Measurements from ENCODE around the gene PPP6R2. TPM values are rescaled to one million over a fixed set of nuclear protein-coding genes. Genes with fewer than 3 reads are reported as not detected.

The PPP6R2 gene
- total RNA-seq, 2 donors from 2014 or later = 58.7 to 81.2 TPM

GRCh38 chr22:50317178-50317577 is 25.9 kb upstream of the PPP6R2 start:
- H3K9ac ChIP-seq (ENCODE audit: extremely low read depth, low read length, poor library complexity, severe bottlenecking) = no peak overlapping the region

GRCh38 chr22:50317674-50318073 is 25.5 kb upstream of the PPP6R2 start:
- Histone ChIP-seq H3K9ac (ENCODE audit: extremely low read depth, low read length, poor library complexity, severe bottlenecking) (no peak overlapping the region), H3K4me1 (ENCODE audit: control insufficient read depth, insufficient read depth, low read length) (no peaks in the 10 kb centered on the region), H3K27me3 (ENCODE audit: control insufficient read depth, insufficient read depth, low read length, poor library complexity, severe bottlenecking) (no peaks in the 10 kb centered on the region), H3K4me3 (ENCODE audit: low read length) (no peak overlapping the region), H3K36me3 (ENCODE audit: control insufficient read depth, insufficient read depth, low read length) (no peaks in the 10 kb centered on the region), H3K27ac (ENCODE audit: low read depth, low read length) (no peak overlapping the region), H3K9me3 (ENCODE audit: control insufficient read depth, low read length) (no peaks in the 10 kb centered on the region)
- H3K4me1 Mint-ChIP-seq = peaks cover 3% of the 10 kb centered on the region
- no peak for DNase-seq
- no peaks in the 10 kb centered on the region for H3K36me3 Mint-ChIP-seq (ENCODE audit: low read depth)
- peaks cover 1% of the 10 kb centered on the region for H3K27me3 Mint-ChIP-seq (ENCODE audit: insufficient read depth)
- H3K9me3 Mint-ChIP-seq = no peaks in the 10 kb centered on the region
- WGBS, 2 experiments (ENCODE audit: insufficient coverage in 1 of 2, insufficient read length in 1 of 2) = 90 to 93% methylated on average over 5 to 7 of the region's 7 CpGs
- no peak for TF ChIP-seq CTCF (conservative IDR thresholded peaks at IDR 0.05)
- no peak overlapping the region for H3K27ac Mint-ChIP-seq
- H3K4me3 Mint-ChIP-seq = no peak overlapping the region

More at GRCh38 chr22:50317178-50317577, 25.9 kb upstream of the PPP6R2 start:
- Mint-ChIP-seq H3K27me3 (ENCODE audit: insufficient read depth) (peaks cover 1% of the 10 kb centered on the region), H3K27ac (no peak overlapping the region), H3K36me3 (ENCODE audit: low read depth) (no peaks in the 10 kb centered on the region), H3K4me1 (peaks cover 3% of the 10 kb centered on the region), H3K9me3 (no peaks in the 10 kb centered on the region), H3K4me3 (no peak overlapping the region)
- Histone ChIP-seq H3K4me1 (ENCODE audit: control insufficient read depth, insufficient read depth, low read length) (no peaks in the 10 kb centered on the region), H3K9me3 (ENCODE audit: control insufficient read depth, low read length) (no peaks in the 10 kb centered on the region), H3K27me3 (ENCODE audit: control insufficient read depth, insufficient read depth, low read length, poor library complexity, severe bottlenecking) (no peaks in the 10 kb centered on the region), H3K36me3 (ENCODE audit: control insufficient read depth, insufficient read depth, low read length) (no peaks in the 10 kb centered on the region), H3K4me3 (ENCODE audit: low read length) (no peak overlapping the region), H3K27ac (ENCODE audit: low read depth, low read length) (no peak overlapping the region)
- 88 to 98% methylated on average over 8 to 9 of the region's 9 CpGs for WGBS, 2 experiments (ENCODE audit: insufficient coverage in 1 of 2, insufficient read length in 1 of 2)
- no peak for TF ChIP-seq CTCF (conservative IDR thresholded peaks at IDR 0.05)
- DNase-seq = no peak

- no peak for TF ChIP-seq CTCF (conservative IDR thresholded peaks at IDR 0.05)
- no peak overlapping the region for H3K4me3 Mint-ChIP-seq
- Histone ChIP-seq H3K4me1 (ENCODE audit: control insufficient read depth, insufficient read depth, low read length) (no peaks in the 10 kb centered on the region), H3K9me3 (ENCODE audit: control insufficient read depth, low read length) (no peaks in the 10 kb centered on the region), H3K36me3 (ENCODE audit: control insufficient read depth, insufficient read depth, low read length) (no peaks in the 10 kb centered on the region), H3K4me3 (ENCODE audit: low read length) (no peak overlapping the region), H3K27me3 (ENCODE audit: control insufficient read depth, insufficient read depth, low read length, poor library complexity, severe bottlenecking) (no peaks in the 10 kb centered on the region), H3K9ac (ENCODE audit: extremely low read depth, low read length, poor library complexity, severe bottlenecking) (no peak overlapping the region), H3K27ac (ENCODE audit: low read depth, low read length) (no peak overlapping the region)
- peaks cover 1% of the 10 kb centered on the region for H3K27me3 Mint-ChIP-seq (ENCODE audit: insufficient read depth)
- H3K4me1 Mint-ChIP-seq = peaks cover 3% of the 10 kb centered on the region
- no peaks in the 10 kb centered on the region for H3K9me3 Mint-ChIP-seq
- no peaks in the 10 kb centered on the region for H3K36me3 Mint-ChIP-seq (ENCODE audit: low read depth)
- WGBS, 2 experiments (ENCODE audit: insufficient coverage in 1 of 2, insufficient read length in 1 of 2) = 86 to 91% methylated on average over 5 to 7 of the region's 7 CpGs
- no peak for DNase-seq
- H3K27ac Mint-ChIP-seq = no peak overlapping the region
Observed at GRCh38 chr22:50318356-50318697, 24.8 kb upstream of the PPP6R2 start.

All from endodermal cell (in vitro differentiated cells).